Measurements from ENCODE around the gene AP2B1. TPM values are rescaled to one million over a fixed set of nuclear protein-coding genes. Genes with fewer than 3 reads are reported as not detected.

AP2B1 gene
- polyA plus RNA-seq, 1 of the 3 experiments (the other 2 are of a cell fraction): 97.8 TPM

DNA sequence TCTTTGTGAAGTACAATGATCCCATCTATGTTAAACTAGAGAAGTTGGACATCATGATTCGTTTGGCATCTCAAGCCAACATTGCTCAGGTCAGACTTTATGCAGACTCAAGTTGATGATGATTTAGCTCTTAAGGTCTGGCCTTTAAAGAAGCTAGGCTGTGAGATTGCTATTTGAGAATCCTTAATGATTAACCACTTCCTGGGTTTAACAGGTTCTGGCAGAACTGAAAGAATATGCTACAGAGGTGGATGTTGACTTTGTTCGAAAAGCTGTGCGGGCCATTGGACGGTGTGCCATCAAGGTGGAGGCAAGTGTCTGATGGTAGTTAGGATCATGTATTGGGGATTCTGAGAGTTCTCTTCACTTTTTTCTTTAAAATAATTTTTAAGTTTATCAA is 40.3 kb downstream of the AP2B1 start:
- Histone ChIP-seq H3K4me3 (ENCODE audit: low read depth in 2 of 2, low read length in 1 of 2) (no peak overlapping the region), H2AFZ (ENCODE audit: low read depth) (no peak overlapping the region), H4K20me1 (ENCODE audit: insufficient read depth) (peaks cover 7% of the 10 kb centered on the region; the same call in 1 of the 2 replicates), H3K9ac (no peak overlapping the region), H3F3A (replicated peaks; ENCODE audit: insufficient read depth) (peaks cover 21% of the 10 kb centered on the region), H3K79me2 (ENCODE audit: insufficient read depth) (peaks cover 19% of the 10 kb centered on the region; the same call in 1 of the 2 replicates), H3K4me2 (no peak overlapping the region), H3K27me3 (ENCODE audit: insufficient read depth) (no peaks in the 10 kb centered on the region), H3K9me3 (no peaks in the 10 kb centered on the region), H3K36me3 (replicated peaks in 1 of 2; ENCODE audit: control insufficient read depth in 1 of 2, insufficient read depth in 2 of 2, low read length in 1 of 2) (peaks cover 73 to 76% of the 10 kb centered on the region in 2 experiments), H3K27ac (ENCODE audit: low read depth in 2 of 2, low read length in 1 of 2) (no peak overlapping the region; a peak in 1 of 4 replicates), H3K4me1 (ENCODE audit: control insufficient read depth in 1 of 2, insufficient read depth in 2 of 2, low read depth in 1 of 2, low read length in 1 of 2) (0 out of 4 replicates have a peak, but pooled peaks cover 0 to 5% of the 10 kb centered on the region in 2 experiments), H3K9me2 (no peaks in the 10 kb centered on the region)
- WGBS (ENCODE audit: low lambda C conversion rate): 95% methylated on average over 4 of the region's 4 CpGs
- ChIA-PET CTCF (interaction anchor here (1.0 to 8.2 kb wide), 2 partner anchors 14 to 120 kb away, joined by 10 to 55 read pairs; no protein-coding TSS in a partner anchor), POLR2A (interaction anchor here (0.5 kb wide), 1 partner anchor 18 kb away, joined by 4 read pairs; no protein-coding TSS in a partner anchor)
- TF ChIP-seq JUND (IDR thresholded peaks at IDR 0.05): no peak
- no peak for TF ChIP-seq REST (IDR thresholded peaks at IDR 0.05; ENCODE audit: low read depth, low read length)
- TF ChIP-seq YY1 (IDR thresholded peaks at IDR 0.05; ENCODE audit: low read depth): no peak
- no peak for TF ChIP-seq MAX (IDR thresholded peaks at IDR 0.05; ENCODE audit: low read depth)
- no peak for TF ChIP-seq TCF12 (IDR thresholded peaks at IDR 0.05)
- no peak for TF ChIP-seq POLR2AphosphoS5 (IDR thresholded peaks at IDR 0.05; ENCODE audit: low read depth, low read length)
- no peak for TF ChIP-seq RAD21 (IDR thresholded peaks at IDR 0.05; ENCODE audit: low read length)
- no peak for TF ChIP-seq TEAD4 (IDR thresholded peaks at IDR 0.05; ENCODE audit: borderline replicate concordance, insufficient read depth)
- no peak for TF ChIP-seq TAF1 (IDR thresholded peaks at IDR 0.05; ENCODE audit: borderline replicate concordance, low read depth, low read length)
- TF ChIP-seq GATA2 (CRISPR knock-in tag; IDR thresholded peaks at IDR 0.05): no peak
- no peak for TF ChIP-seq PBX3 (IDR thresholded peaks at IDR 0.05)
- no peak for TF ChIP-seq NRF1 (IDR thresholded peaks at IDR 0.05; ENCODE audit: low read depth, low read length)
- TF ChIP-seq FOXM1 (IDR thresholded peaks at IDR 0.05; ENCODE audit: low read depth): no peak
- no peak for TF ChIP-seq SMC3 (IDR thresholded peaks at IDR 0.05; ENCODE audit: low read depth, low read length)
- TF ChIP-seq ZBTB33 (IDR thresholded peaks at IDR 0.05; ENCODE audit: borderline replicate concordance, low read depth): no peak
- no peak for TF ChIP-seq MXI1 (IDR thresholded peaks at IDR 0.05; ENCODE audit: low read depth, low read length)
- no peak for TF ChIP-seq FOXJ3 (CRISPR knock-in tag; IDR thresholded peaks at IDR 0.05)
- no peak for TF ChIP-seq ELF1 (IDR thresholded peaks at IDR 0.05)
- no peak for TF ChIP-seq MEF2A (IDR thresholded peaks at IDR 0.05; ENCODE audit: borderline replicate concordance, low read depth)
- no peak for TF ChIP-seq EZH2phosphoT487 (IDR thresholded peaks at IDR 0.05; ENCODE audit: borderline replicate concordance, low read depth)
- DNase-seq: no peak
